Activated CD8-positive, alpha-beta memory T cell treated with anti-CD3 and anti-CD28 coated beads, Interleukin-2, amount 10 ng/mL, durations not matched to agents 7 days and 5 days (primary cell): ENCODE results near the gene CCDC69. TPM values are rescaled to one million over a fixed set of nuclear protein-coding genes. Genes with fewer than 3 reads are reported as not detected.
"Not testable (repeated sequence)": the region's sequence is repeated elsewhere in the genome, so short reads cannot be mapped to it uniquely, and the experiment has no call there.

ENCODE experiments used
- ATAC-seq: fragments of 150-1000 bp; cut with Tn5 transposase; one replicate; pipeline ENCODE4 v1.10.0; 2021; ENCODE audit warnings: moderate library complexity
- CTCF ChIA-PET: fragments of 350-600 bp; sonication (Branson Sonifier 250); formaldehyde crosslinking; loops from one replicate; lab custom pipeline; 2021; ENCODE audit warnings: antibody characterized with exemption; lab: Charles Lee
- DNase-seq: peaks from one replicate; pipeline ENCODE4 v3.0.0-alpha.2; 2020
- H3K27ac Mint-ChIP-seq: one replicate; pipeline ENCODE4 v1.8.0; 2021; ENCODE audit warnings: mild to moderate bottlenecking, mixed read lengths
- H3K27me3 Mint-ChIP-seq: one replicate; pipeline ENCODE4 v1.8.0; 2021; ENCODE audit warnings: mixed read lengths
- H3K36me3 Mint-ChIP-seq: one replicate; pipeline ENCODE4 v1.8.0; 2021; ENCODE audit warnings: mild to moderate bottlenecking, mixed read lengths
- H3K4me1 Mint-ChIP-seq: one replicate; pipeline ENCODE4 v1.8.0; 2021; ENCODE audit warnings: mixed read lengths
- H3K4me3 Mint-ChIP-seq: one replicate; pipeline ENCODE4 v1.8.0; 2021; ENCODE audit warnings: mild to moderate bottlenecking, moderate library complexity, mixed read lengths
- H3K9me3 Mint-ChIP-seq: one replicate; pipeline ENCODE4 v1.8.0; 2022; ENCODE audit warnings: low read depth, mixed read lengths
- total RNA-seq, 2 experiments: library from RNA; stranded (reverse); gene quantifications; one replicate each; pipeline ENCODE4 v1.2.3, GENCODE V29; 2021

CCDC69 gene
- total RNA-seq, 2 experiments from 2014 or later, result 73.1 to 89.1 TPM

GRCh38 chr5:151240924-151241635 lies 17.2 kb upstream of the CCDC69 start:
- H3K27ac Mint-ChIP-seq, result no peak overlapping the region
- H3K27me3 Mint-ChIP-seq, result no peaks in the 10 kb centered on the region
- CTCF ChIA-PET, result interaction anchor here (0.6 to 4.3 kb wide), 12 partner anchors 8 to 125 kb away, joined by 3 to 24 read pairs (median 5); partner anchors contain the start of genes CCDC69 and GM2A
- no peak for DNase-seq
- H3K36me3 Mint-ChIP-seq, result no peaks in the 10 kb centered on the region
- no peak overlapping the region for H3K4me3 Mint-ChIP-seq
- H3K4me1 Mint-ChIP-seq, result peaks cover 57% of the 10 kb centered on the region
- no peaks in the 10 kb centered on the region for H3K9me3 Mint-ChIP-seq
- no peak for ATAC-seq

GRCh38 chr5:151240268-151240835 lies 16.5 kb upstream of the CCDC69 start:
- not testable (repeated sequence) for H3K27ac Mint-ChIP-seq, H3K36me3 Mint-ChIP-seq, H3K27me3 Mint-ChIP-seq, ATAC-seq, H3K4me3 Mint-ChIP-seq, H3K9me3 Mint-ChIP-seq, DNase-seq
- CTCF ChIA-PET, result interaction anchor here (0.6 to 4.3 kb wide), 11 partner anchors 9 to 124 kb away, joined by 3 to 24 read pairs (median 6); no protein-coding TSS in a partner anchor
- H3K4me1 Mint-ChIP-seq, result peaks cover 54% of the 10 kb centered on the region

GRCh38 chr5:151239237-151239861 lies 15.5 kb upstream of the CCDC69 start:
- CTCF ChIA-PET, result interaction anchor here (0.6 to 4.3 kb wide), 34 partner anchors 9 to 610 kb away, joined by 3 to 49 read pairs (median 4); partner anchors contain the start of genes ANXA6, CCDC69 and GM2A
- Mint-ChIP-seq H3K27me3 (no peaks in the 10 kb centered on the region), H3K9me3 (no peaks in the 10 kb centered on the region), H3K4me3 (peak overlapping the region; percentile 63), H3K36me3 (no peaks in the 10 kb centered on the region), H3K27ac (peak overlapping the region; percentile 33), H3K4me1 (peaks cover 56% of the 10 kb centered on the region)
- ATAC-seq (peak; percentile 73), DNase-seq (peak; percentile 73)

GRCh38 chr5:151238303-151238741 lies 14.4 kb upstream of the CCDC69 start:
- Mint-ChIP-seq H3K27ac (peak overlapping the region; percentile 73), H3K27me3 (no peaks in the 10 kb centered on the region), H3K4me1 (peaks cover 49% of the 10 kb centered on the region), H3K36me3 (no peaks in the 10 kb centered on the region), H3K9me3 (no peaks in the 10 kb centered on the region), H3K4me3 (peak overlapping the region; percentile 63)
- ATAC-seq (peak; percentile 54), DNase-seq (no peak)
- CTCF ChIA-PET, result interaction anchor here (0.6 to 4.3 kb wide), 31 partner anchors 8 to 609 kb away, joined by 3 to 49 read pairs (median 4); partner anchors contain the start of genes CCDC69 and GM2A

- no peak for DNase-seq
- Mint-ChIP-seq H3K4me1 (peaks cover 43% of the 10 kb centered on the region), H3K9me3 (no peaks in the 10 kb centered on the region), H3K27ac (peak overlapping the region; percentile 73), H3K36me3 (no peaks in the 10 kb centered on the region), H3K4me3 (no peak overlapping the region), H3K27me3 (no peaks in the 10 kb centered on the region)
- CTCF ChIA-PET, result interaction anchor here (1.1 to 4.3 kb wide), 18 partner anchors 9 to 608 kb away, joined by 3 to 49 read pairs (median 10); partner anchors contain the start of genes CCDC69 and GM2A
- ATAC-seq, result no peak
These were observed 13.8 kb upstream of the CCDC69 start for GRCh38 chr5:151237685-151238084.

- no peak for ATAC-seq
- no peaks in the 10 kb centered on the region for H3K9me3 Mint-ChIP-seq
- CTCF ChIA-PET, result interaction anchor here (2.3 to 3.3 kb wide), 5 partner anchors 9 to 110 kb away, joined by 16 to 49 read pairs (median 30); partner anchors contain the start of gene CCDC69
- H3K27me3 Mint-ChIP-seq, result no peaks in the 10 kb centered on the region
- no peaks in the 10 kb centered on the region for H3K36me3 Mint-ChIP-seq
- DNase-seq, result no peak
- H3K4me3 Mint-ChIP-seq, result no peak overlapping the region
- no peak overlapping the region for H3K27ac Mint-ChIP-seq
- H3K4me1 Mint-ChIP-seq, result peaks cover 38% of the 10 kb centered on the region
These were observed 13.0 kb upstream of the CCDC69 start for GRCh38 chr5:151236888-151237287.

GRCh38 chr5:151235239-151235571 lies 11.3 kb upstream of the CCDC69 start:
- CTCF ChIA-PET, result interaction anchor here (0.7 to 2.3 kb wide), 9 partner anchors 12 to 119 kb away, joined by 3 to 32 read pairs (median 4); partner anchors contain the start of gene CCDC69
- H3K4me3 Mint-ChIP-seq, DNase-seq, ATAC-seq, H3K36me3 Mint-ChIP-seq, H3K27me3 Mint-ChIP-seq, H3K9me3 Mint-ChIP-seq, H3K27ac Mint-ChIP-seq: not testable (repeated sequence)
- H3K4me1 Mint-ChIP-seq, result peaks cover 35% of the 10 kb centered on the region

GRCh38 chr5:151234476-151235238 lies 10.8 kb upstream of the CCDC69 start:
- peak; percentile 66 for ATAC-seq
- DNase-seq, result peak; percentile 66
- Mint-ChIP-seq H3K27ac (peak overlapping the region; percentile 34), H3K9me3 (no peaks in the 10 kb centered on the region), H3K36me3 (no peaks in the 10 kb centered on the region), H3K27me3 (no peaks in the 10 kb centered on the region), H3K4me1 (peaks cover 35% of the 10 kb centered on the region), H3K4me3 (no peak overlapping the region)
- CTCF ChIA-PET, result interaction anchor here (0.7 to 2.3 kb wide), 10 partner anchors 11 to 119 kb away, joined by 3 to 32 read pairs (median 4); partner anchors contain the start of gene CCDC69

- ATAC-seq (no peak), DNase-seq (no peak)
- H3K36me3 Mint-ChIP-seq, result peaks cover 3% of the 10 kb centered on the region
- no peak overlapping the region for H3K4me3 Mint-ChIP-seq
- H3K4me1 Mint-ChIP-seq, result peaks cover 27% of the 10 kb centered on the region
- no peaks in the 10 kb centered on the region for H3K9me3 Mint-ChIP-seq
- no peaks in the 10 kb centered on the region for H3K27me3 Mint-ChIP-seq
- CTCF ChIA-PET, result interaction anchor here (1.0 to 2.3 kb wide), 5 partner anchors 10 to 108 kb away, joined by 3 to 32 read pairs (median 4); partner anchors contain the start of gene CCDC69
- no peak overlapping the region for H3K27ac Mint-ChIP-seq
These were observed 9.8 kb upstream of the CCDC69 start for GRCh38 chr5:151233616-151234085.

- H3K4me1 Mint-ChIP-seq, result peaks cover 15% of the 10 kb centered on the region
- no peak overlapping the region for H3K27ac Mint-ChIP-seq
- peaks cover 3% of the 10 kb centered on the region for H3K36me3 Mint-ChIP-seq
- ATAC-seq (no peak), DNase-seq (no peak)
- H3K4me3 Mint-ChIP-seq, result no peak overlapping the region
- no peaks in the 10 kb centered on the region for H3K9me3 Mint-ChIP-seq
- no peaks in the 10 kb centered on the region for H3K27me3 Mint-ChIP-seq
- CTCF ChIA-PET, result interaction anchor here (1.0 to 1.8 kb wide), 2 partner anchors 9 to 89 kb away, joined by 3 to 5 read pairs; no protein-coding TSS in a partner anchor
These were observed 7.5 kb upstream of the CCDC69 start for GRCh38 chr5:151231359-151231758.

- Mint-ChIP-seq H3K4me1 (peaks cover 13% of the 10 kb centered on the region), H3K4me3 (no peak overlapping the region), H3K9me3 (no peaks in the 10 kb centered on the region), H3K27ac (no peak overlapping the region), H3K27me3 (no peaks in the 10 kb centered on the region), H3K36me3 (peaks cover 3% of the 10 kb centered on the region)
- CTCF ChIA-PET, result interaction anchor here (1.2 to 1.8 kb wide), 3 partner anchors 9 to 14 kb away, joined by 3 to 10 read pairs (median 5); no protein-coding TSS in a partner anchor
- no peak for ATAC-seq
- no peak for DNase-seq
These were observed 6.3 kb upstream of the CCDC69 start for GRCh38 chr5:151230048-151230680.

- Mint-ChIP-seq H3K27ac (no peak overlapping the region), H3K36me3 (peaks cover 3% of the 10 kb centered on the region), H3K9me3 (no peaks in the 10 kb centered on the region), H3K4me1 (peaks cover 12% of the 10 kb centered on the region), H3K27me3 (no peaks in the 10 kb centered on the region), H3K4me3 (no peak overlapping the region)
- no peak for DNase-seq
- CTCF ChIA-PET, result interaction anchor here (1.2 to 1.7 kb wide), 4 partner anchors 9 to 63 kb away, joined by 3 to 16 read pairs (median 6); no protein-coding TSS in a partner anchor
- ATAC-seq, result no peak
These were observed 5.1 kb upstream of the CCDC69 start for GRCh38 chr5:151228986-151229385.
